Stimulated activated CD8-positive, alpha-beta memory T cell treated with anti-CD3 and anti-CD28 coated beads, Interleukin-4, amount 100 ng/mL, for 24 hours (primary cell): Measurements from ENCODE around the gene PRKACG.
A peak's percentile ranks its signal among the peaks of the same experiment; 100 is the strongest.
"Not testable (repeated sequence)": the region's sequence is repeated elsewhere in the genome, so short reads cannot be mapped to it uniquely, and the experiment has no call there.

Experiments
- DNase-seq: peaks from one replicate; pipeline ENCODE4 v3.0.0-alpha.2; 2020; ENCODE audit warnings: low read depth

Gene PRKACG

GRCh38 chr9:69014013-69014412 lies at the start of gene PRKACG:
Gene PRKACG (minus strand): TSS chr9:69014113. CDS start chr9:69014092, 21 bp downstream.
- DNase-seq: no peak

GRCh38 chr9:69062195-69062594 lies 48.3 kb upstream of the PRKACG start:
- no peak for DNase-seq

GRCh38 chr9:69060766-69061165 lies 46.9 kb upstream of the PRKACG start:
- DNase-seq: no peak

GRCh38 chr9:69058101-69058500 lies 44.2 kb upstream of the PRKACG start:
- DNase-seq: no peak

GRCh38 chr9:69056191-69056815 lies 42.4 kb upstream of the PRKACG start:
- DNase-seq: no peak

GRCh38 chr9:69054989-69055388 lies 41.1 kb upstream of the PRKACG start:
- no peak for DNase-seq

GRCh38 chr9:69050936-69051335 lies 37.0 kb upstream of the PRKACG start:
- not testable (repeated sequence) for DNase-seq

GRCh38 chr9:69049094-69049493 lies 35.2 kb upstream of the PRKACG start:
- no peak for DNase-seq

- DNase-seq: no peak
These were observed 33.5 kb upstream of the PRKACG start for GRCh38 chr9:69047371-69047770.

- no peak for DNase-seq
These were observed 32.8 kb upstream of the PRKACG start for GRCh38 chr9:69046723-69047122.

- no peak for DNase-seq
These were observed 31.9 kb upstream of the PRKACG start for GRCh38 chr9:69045821-69046220.

GRCh38 chr9:69044240-69045219 lies 30.6 kb upstream of the PRKACG start:
- no peak for DNase-seq

GRCh38 chr9:69040646-69041045 lies 26.7 kb upstream of the PRKACG start:
- DNase-seq: no peak

GRCh38 chr9:69036799-69037198 lies 22.9 kb upstream of the PRKACG start:
- no peak for DNase-seq

- DNase-seq: no peak
These were observed 22.4 kb upstream of the PRKACG start for GRCh38 chr9:69036309-69036708.

GRCh38 chr9:69035438-69036308 lies 21.8 kb upstream of the PRKACG start, which contains the start of gene FXN:
Gene FXN (plus strand): TSS chr9:69035752. CDS start chr9:69035783, 31 bp downstream.
- DNase-seq: peak; percentile 79

- no peak for DNase-seq
These were observed 20.2 kb upstream of the PRKACG start for GRCh38 chr9:69034071-69034470.

- DNase-seq: no peak
These were observed 17.1 kb upstream of the PRKACG start for GRCh38 chr9:69030851-69031645.

- DNase-seq: no peak
These were observed 15.6 kb upstream of the PRKACG start for GRCh38 chr9:69029535-69029934.

- DNase-seq: no peak
These were observed 14.8 kb upstream of the PRKACG start for GRCh38 chr9:69028754-69029153.

GRCh38 chr9:69027355-69028097 lies 13.6 kb upstream of the PRKACG start:
- no peak for DNase-seq
